Type B pancreatic cell (in vitro differentiated cells): ENCODE data around the gene FAM78A. TPM values are rescaled to one million over a fixed set of nuclear protein-coding genes. Genes with fewer than 3 reads are reported as not detected.

Experiments
- DNase-seq: peaks from one replicate; pipeline ENCODE4 v3.0.0; 2021; ENCODE audit warnings: mixed read lengths; ENCODE audit not compliant: unreplicated experiment; ENCODE audit errors: extremely low spot score
- H3K27ac Mint-ChIP-seq: 2 replicates; pipeline ENCODE4 v1.8.0; 2021; ENCODE audit warnings: mild to moderate bottlenecking, mixed read lengths
- H3K27me3 Mint-ChIP-seq: 2 replicates; pipeline ENCODE4 v1.8.0; 2021; ENCODE audit warnings: mixed read lengths
- H3K36me3 Mint-ChIP-seq: 2 replicates; pipeline ENCODE4 v1.8.0; 2021; ENCODE audit warnings: mixed read lengths
- H3K4me1 Mint-ChIP-seq: one replicate; pipeline ENCODE4 v1.8.0; 2021; ENCODE audit warnings: mixed read lengths; ENCODE audit not compliant: unreplicated experiment
- H3K4me3 Mint-ChIP-seq: 2 replicates; pipeline ENCODE4 v1.8.0; 2021; ENCODE audit warnings: mild to moderate bottlenecking, mixed read lengths
- H3K9me3 Mint-ChIP-seq: 2 replicates; pipeline ENCODE4 v1.8.0; 2021; ENCODE audit warnings: mixed read lengths
- CTCF ChIP-seq: fragments of 200-600 bp; sonication (generic); conservative IDR thresholded peaks from 2 replicates; pipeline ENCODE4 v1.5.0; 2021; ENCODE audit warnings: antibody characterized with exemption, mild to moderate bottlenecking
- total RNA-seq: library from RNA; stranded (reverse); gene quantifications from 2 replicates; pipeline ENCODE4 v1.2.1, GENCODE V29; 2021; ENCODE audit warnings: low replicate concordance

The FAM78A gene
- total RNA-seq, 1 donor from 2014 or later: 1.9 TPM

- no peaks in the 10 kb centered on the region for H3K4me1 Mint-ChIP-seq
- no peak for TF ChIP-seq CTCF
- H3K4me3 Mint-ChIP-seq: no peak overlapping the region
- no peak for DNase-seq
- H3K27me3 Mint-ChIP-seq: no peaks in the 10 kb centered on the region
- no peak overlapping the region for H3K27ac Mint-ChIP-seq
- no peaks in the 10 kb centered on the region for H3K36me3 Mint-ChIP-seq
- H3K9me3 Mint-ChIP-seq: no peaks in the 10 kb centered on the region
These were observed 27.3 kb upstream of the FAM78A start for GRCh38 chr9:131303381-131304321.

- H3K27ac Mint-ChIP-seq: no peak overlapping the region
- H3K27me3 Mint-ChIP-seq: no peaks in the 10 kb centered on the region
- no peaks in the 10 kb centered on the region for H3K9me3 Mint-ChIP-seq
- no peaks in the 10 kb centered on the region for H3K4me1 Mint-ChIP-seq
- no peak for DNase-seq
- H3K36me3 Mint-ChIP-seq: no peaks in the 10 kb centered on the region
- H3K4me3 Mint-ChIP-seq: no peak overlapping the region
- no peak for TF ChIP-seq CTCF
These were observed 26.1 kb upstream of the FAM78A start for GRCh38 chr9:131302244-131303075.

- H3K27me3 Mint-ChIP-seq: no peaks in the 10 kb centered on the region
- no peaks in the 10 kb centered on the region for H3K4me1 Mint-ChIP-seq
- TF ChIP-seq CTCF: no peak
- no peaks in the 10 kb centered on the region for H3K9me3 Mint-ChIP-seq
- DNase-seq: no peak
- H3K27ac Mint-ChIP-seq: no peak overlapping the region
- no peak overlapping the region for H3K4me3 Mint-ChIP-seq
- no peaks in the 10 kb centered on the region for H3K36me3 Mint-ChIP-seq
These were observed 24.1 kb upstream of the FAM78A start for GRCh38 chr9:131300444-131300843.

GRCh38 chr9:131299961-131300347 lies 23.6 kb upstream of the FAM78A start:
- TF ChIP-seq CTCF: no peak
- H3K27ac Mint-ChIP-seq: no peak overlapping the region

GRCh38 chr9:131299346-131299960 lies 23.1 kb upstream of the FAM78A start:
- Mint-ChIP-seq H3K9me3 (no peaks in the 10 kb centered on the region), H3K27ac (no peak overlapping the region), H3K27me3 (no peaks in the 10 kb centered on the region), H3K4me3 (no peak overlapping the region), H3K36me3 (no peaks in the 10 kb centered on the region), H3K4me1 (no peaks in the 10 kb centered on the region)
- TF ChIP-seq CTCF: no peak
- no peak for DNase-seq

More at GRCh38 chr9:131299961-131300347, 23.6 kb upstream of the FAM78A start:
- Mint-ChIP-seq H3K4me1 (no peaks in the 10 kb centered on the region), H3K27me3 (no peaks in the 10 kb centered on the region), H3K9me3 (no peaks in the 10 kb centered on the region), H3K4me3 (no peak overlapping the region), H3K36me3 (no peaks in the 10 kb centered on the region)
- no peak for DNase-seq
